Ovary (tissue), 3 donors: ENCODE data around the gene GTF2IRD2.
"Not testable (repeated sequence)": the region's sequence is repeated elsewhere in the genome, so short reads cannot be mapped to it uniquely, and the experiment has no call there.

ENCODE experiments used
- CTCF ChIP-seq, 3 donors: fragments of 450-650 bp in 2 of 3; fragments of 200-600 bp in 1 of 3; IDR thresholded peaks; one replicate each; pipeline versions ENCODE4 v1.5.1 to v1.8.0; 2016 to 2022; ENCODE audit warnings: antibody characterized with exemption in 3 of 3, mild to moderate bottlenecking in 1 of 3
- EP300 ChIP-seq: sonication (generic); formaldehyde crosslinking; IDR thresholded peaks from one replicate; pipeline ENCODE4 v1.6.1; 2017; ENCODE audit warnings: antibody characterized with exemption
- POLR2A ChIP-seq: fragments of 450-650 bp; IDR thresholded peaks from one replicate; pipeline ENCODE4 v1.6.1; 2017; ENCODE audit warnings: antibody characterized with exemption, mild to moderate bottlenecking, moderate library complexity
- donor health status: DM: no; HTN: no; CAD: no.

DNA sequence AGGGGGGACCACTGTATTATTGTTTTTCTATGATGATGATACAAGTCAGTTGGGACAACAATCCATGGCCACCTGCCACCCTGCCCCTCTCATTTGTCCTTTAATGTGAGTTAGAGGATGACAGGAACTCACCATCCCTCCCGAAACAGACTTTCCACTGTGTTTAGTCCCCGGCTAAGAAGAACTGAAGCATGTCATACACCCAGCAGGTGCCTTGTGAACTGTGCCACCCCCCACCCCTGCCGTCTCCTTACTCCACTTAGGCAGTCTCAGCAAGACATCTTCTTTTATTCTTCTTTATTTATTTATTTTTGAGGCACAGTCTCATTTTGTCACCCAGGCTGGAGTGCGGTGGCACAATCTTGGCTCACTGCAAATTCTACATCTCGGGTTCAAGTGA is 30.1 kb downstream of the GTF2IRD2 start:
- TF ChIP-seq POLR2A; CTCF (IDR thresholded peaks at IDR 0.05); EP300: not testable (repeated sequence)
